ENCODE data around the gene SAMD4A.
"Not testable (repeated sequence)": the region's sequence is repeated elsewhere in the genome, so short reads cannot be mapped to it uniquely, and the experiment has no call there.

SAMD4A gene

DNA sequence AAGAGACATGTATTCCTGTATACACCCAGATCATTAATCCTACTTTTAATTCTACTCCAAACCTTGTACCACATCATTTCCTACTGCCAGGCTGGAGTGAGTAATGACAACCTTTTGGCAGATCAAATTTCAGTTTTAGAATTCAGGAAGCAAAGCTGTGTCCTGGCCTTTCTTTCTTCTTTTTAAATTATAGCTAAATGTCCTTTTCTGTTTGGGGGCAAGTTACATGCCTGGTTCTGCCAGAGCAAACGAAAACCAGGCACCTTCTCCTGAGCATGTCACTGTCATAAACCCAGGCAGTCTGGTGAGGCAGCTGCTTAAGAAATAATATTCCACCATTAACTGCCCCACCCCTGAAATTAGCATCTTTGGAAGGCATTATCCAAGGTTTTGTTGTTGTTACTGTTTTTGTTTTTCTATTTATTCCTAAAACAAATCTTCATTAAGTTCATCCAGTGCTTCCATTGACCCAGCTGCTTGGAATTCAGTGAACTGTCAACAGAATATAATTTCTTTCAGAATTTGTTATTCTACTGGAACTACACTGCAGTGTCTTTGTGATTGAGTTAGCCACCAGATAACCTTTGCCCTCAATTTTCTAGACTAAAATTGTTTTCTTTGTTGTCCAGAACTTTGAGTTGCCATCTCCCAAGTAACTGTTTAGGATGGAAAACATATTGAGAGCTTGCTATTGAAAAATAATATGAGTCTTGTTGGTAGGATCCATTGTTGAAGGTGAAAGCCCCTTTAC, 33.2 kb downstream of the SAMD4A start:
- no peak for DNase-seq (ENCODE audit: low read depth)

DNA sequence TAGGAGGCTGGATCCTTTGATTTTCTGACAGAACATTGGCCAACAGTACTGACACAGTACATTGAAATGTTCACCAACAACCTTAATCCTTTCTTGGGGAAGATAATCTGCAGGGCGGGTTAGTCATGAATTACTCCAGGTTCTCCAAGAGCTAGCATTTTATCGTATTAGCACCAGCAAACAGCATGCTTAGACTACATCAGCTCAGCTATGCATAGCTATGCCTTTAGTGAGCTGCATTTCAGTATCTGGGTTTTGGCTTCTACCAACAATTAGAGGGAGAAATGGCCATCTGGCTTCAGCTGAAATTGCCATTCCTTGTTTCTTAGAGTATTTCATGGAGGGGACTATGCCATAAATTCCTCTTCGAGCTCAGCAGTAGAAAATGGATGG, 33.8 kb downstream of the SAMD4A start:
- no peak for DNase-seq (ENCODE audit: low read depth)

DNA sequence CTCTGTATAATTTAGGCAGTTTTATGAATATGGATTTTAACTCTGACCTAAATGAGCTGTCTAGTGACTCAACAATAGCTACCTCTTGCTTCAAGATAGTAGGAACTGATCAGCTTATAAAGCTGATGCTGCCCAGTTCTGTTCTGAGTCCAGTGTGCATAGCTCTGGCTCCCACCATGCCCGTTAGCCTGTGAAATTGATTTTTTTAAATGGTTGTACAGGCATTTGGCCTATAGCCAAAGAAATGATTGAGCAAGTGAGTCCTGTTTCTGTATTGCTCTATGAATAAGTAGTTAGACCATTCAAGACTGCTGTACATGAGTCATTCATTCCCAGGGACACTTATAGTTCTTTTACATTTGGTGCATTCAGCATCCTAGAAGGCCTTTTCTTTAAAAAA, 36.4 kb downstream of the SAMD4A start:
- no peak for DNase-seq (ENCODE audit: low read depth)

DNA sequence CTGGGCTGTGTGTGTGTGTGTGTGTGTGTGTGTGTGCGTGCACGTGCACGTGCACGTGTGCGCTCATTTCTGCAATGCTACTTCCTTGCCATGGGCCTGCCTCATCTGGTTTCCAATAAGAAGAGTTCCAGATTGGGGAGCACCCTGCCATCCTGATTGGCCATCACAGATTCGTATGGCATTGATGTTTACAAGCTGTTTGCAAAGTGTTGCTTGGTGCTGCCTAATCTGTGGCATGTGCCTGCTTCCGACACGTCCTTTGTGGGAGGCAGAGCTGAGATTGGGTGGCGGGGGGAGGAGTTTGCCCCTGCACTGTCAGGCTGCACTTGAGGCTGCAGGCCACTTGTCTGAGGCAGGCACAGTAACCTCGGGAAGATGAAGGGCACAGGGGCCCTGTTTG, 39.2 kb downstream of the SAMD4A start:
- no peak for DNase-seq (ENCODE audit: low read depth)

DNA sequence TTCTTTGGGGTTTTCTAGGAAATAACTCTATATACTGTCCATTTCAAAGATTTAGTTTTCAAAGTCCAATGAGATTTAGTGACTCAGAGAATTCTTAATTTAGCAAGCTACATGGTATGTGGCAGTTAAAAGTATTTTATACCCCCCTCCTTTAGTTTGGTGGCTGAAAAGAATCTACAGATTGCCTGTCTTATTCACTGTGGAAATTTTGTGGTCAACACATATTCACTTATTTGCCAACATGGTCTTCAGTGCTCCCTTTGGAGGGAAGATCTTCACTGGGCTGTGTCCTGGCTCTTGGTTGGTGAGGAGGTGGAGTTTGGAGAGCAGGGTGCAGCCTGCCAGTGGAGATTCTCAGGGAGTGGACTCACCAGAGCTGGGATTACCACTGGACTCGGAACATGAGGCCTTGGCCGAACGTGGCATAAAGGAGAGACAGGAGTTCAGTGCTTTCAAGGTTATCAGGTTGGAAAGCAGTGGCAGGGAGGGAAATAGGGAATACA, 39.8 kb downstream of the SAMD4A start:
- no peak for DNase-seq (ENCODE audit: low read depth)

DNA sequence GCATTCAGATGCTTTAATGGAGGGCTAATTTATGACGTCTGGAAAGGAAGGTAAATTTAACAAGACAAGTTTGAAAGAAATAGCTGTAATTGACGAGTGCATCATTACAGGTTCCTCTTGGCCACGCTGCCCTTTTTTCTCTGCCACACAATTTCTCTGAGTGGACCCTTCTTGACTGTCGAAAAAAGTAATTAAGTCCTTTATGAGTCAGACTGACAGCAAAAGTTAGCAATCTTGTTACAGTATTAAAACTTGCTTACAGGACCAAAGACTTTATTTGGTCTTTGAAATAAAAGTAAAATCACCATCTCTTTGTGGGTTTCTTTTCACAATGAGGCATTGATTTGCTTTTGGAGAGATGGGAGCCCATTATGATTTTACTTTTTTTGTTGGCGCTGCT, 42.6 kb downstream of the SAMD4A start:
- no peak for DNase-seq (ENCODE audit: low read depth)

DNA sequence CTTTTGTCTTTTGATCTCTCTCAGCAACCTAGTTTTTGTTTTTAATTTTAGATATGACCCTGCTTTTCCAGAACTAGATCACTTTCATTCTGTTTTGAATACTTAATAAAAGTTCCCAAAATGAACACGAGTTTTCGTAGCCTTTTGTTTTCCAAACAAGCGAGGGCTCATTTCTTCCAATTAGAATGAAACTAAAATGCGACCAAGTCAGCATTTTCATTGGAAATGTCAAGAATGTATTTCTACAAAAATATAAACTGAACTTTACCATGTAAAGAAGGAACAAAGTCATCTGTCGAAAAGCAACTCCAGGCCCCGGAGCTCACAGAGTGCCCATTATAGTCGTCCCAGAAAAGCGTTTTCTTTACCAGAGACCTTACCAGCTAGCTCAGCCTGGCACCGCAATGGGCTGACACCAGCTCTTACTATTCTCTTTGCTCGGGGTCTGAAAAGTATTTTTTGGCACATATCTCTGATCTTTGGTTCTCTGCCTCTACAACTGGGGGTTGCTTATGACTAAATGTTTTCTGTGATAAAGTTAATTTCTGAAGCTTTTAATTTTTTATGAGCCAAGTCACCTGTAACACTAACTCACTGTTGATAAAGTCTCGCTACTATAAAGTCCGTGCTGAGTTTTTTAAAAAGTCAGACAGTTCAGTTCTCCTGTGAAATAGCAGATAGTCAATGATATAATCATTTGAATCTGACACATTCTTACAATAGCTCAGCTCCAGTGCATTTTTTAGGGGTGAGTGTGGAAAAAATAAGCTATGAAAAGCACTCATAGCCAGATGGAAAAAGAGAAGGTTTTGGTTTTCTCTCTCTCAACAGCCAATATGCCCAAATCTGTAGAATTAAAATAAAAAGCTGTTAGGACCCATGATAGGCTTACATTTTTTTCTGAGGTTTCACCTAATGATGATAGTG, 43.4 kb downstream of the SAMD4A start:
- no peak for DNase-seq (ENCODE audit: low read depth)

DNA sequence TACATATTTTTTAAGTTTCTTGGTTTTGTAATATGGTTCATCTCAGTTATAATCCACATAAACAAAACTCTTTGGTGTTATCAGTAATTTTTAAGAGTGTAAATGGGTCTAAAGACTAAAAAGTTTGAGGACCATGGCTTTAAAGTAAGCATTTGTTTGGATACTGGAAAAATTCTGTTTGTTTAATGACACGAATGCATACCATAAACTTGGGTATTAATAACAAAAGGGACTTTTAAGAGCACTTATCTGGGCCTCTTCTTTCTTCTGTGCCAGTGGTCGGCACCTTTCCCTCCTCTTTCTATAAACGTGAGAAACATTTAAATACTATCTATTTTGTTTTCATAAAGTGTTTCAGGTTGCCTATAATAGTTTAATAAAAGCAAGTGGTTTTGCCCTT, 47.4 kb downstream of the SAMD4A start:
- no peak for DNase-seq (ENCODE audit: low read depth)

DNA sequence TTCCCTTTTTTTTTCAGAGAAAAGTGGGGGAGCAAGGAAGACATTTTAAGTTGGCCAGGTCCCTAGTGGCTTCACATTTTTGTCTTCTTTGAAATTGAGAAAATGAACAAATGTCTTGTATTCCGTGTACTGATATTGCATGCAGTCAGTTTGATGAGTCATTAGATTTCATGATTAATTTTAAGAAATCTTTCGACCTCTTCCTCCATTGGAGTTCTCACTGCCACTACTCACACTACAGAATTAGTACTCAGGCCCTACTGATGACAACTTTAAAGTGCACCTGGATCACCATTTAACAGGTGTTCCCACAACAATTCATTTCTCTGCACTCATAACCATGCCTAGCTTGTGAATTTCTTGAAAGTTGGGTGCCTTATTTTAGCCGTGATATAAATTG, 50.5 kb downstream of the SAMD4A start:
- no peak for DNase-seq (ENCODE audit: low read depth)

DNA sequence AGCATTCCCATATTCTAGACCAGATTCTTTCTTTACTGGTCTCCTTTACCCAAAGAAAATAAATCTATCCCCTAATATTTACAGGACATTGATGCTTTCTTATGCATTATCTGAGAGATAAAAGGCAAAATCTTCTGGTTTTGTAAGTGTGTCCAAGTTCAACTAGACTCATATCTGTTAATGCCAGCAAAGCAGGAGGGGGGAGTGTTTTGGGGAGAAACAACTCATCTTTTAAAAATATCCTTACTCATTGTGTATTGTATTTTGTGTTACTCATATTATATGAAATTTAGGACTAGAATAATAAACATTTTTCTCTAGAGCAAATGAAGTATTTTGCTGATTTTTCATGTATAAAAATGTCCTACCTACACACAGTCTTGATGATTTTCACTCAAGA, 54.8 kb downstream of the SAMD4A start:
- no peak for DNase-seq (ENCODE audit: low read depth)

DNA sequence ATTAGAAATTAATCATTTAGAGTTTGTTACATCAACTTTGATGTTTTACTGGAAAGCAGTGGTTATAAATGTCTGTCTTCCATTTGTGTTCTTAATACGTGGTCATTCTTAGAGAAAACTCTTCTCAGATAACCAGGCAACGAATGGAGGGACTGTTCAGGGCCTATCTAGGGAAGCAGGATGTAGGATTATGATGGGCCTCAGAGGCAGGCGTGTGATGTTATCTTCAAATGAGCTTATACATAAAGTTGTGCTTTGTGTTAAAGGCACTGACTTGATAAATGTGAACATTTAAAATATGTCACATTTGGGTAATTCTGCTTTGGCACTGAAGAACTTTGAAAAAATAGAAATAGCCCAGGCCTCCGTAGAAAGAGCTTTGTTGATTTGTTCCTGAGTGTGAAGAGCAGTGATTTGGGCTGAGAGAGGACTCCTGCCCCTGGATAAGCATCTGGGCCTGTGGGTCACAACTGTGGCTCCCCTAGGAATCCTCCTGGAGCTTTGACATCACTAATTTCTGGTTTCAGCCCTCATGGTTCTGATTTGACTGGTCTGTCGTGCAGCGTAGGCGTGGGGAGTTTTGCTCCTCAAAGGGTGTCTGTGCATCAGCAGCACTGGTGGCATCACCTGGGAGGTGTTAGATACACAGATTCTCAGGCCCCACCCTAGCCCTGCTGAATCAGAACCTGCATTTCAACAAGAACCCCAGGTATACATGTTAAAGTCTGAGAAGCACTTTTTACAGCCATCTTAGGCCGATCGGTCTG, 55.4 kb downstream of the SAMD4A start:
- DNase-seq (ENCODE audit: low read depth) = no peak

DNA sequence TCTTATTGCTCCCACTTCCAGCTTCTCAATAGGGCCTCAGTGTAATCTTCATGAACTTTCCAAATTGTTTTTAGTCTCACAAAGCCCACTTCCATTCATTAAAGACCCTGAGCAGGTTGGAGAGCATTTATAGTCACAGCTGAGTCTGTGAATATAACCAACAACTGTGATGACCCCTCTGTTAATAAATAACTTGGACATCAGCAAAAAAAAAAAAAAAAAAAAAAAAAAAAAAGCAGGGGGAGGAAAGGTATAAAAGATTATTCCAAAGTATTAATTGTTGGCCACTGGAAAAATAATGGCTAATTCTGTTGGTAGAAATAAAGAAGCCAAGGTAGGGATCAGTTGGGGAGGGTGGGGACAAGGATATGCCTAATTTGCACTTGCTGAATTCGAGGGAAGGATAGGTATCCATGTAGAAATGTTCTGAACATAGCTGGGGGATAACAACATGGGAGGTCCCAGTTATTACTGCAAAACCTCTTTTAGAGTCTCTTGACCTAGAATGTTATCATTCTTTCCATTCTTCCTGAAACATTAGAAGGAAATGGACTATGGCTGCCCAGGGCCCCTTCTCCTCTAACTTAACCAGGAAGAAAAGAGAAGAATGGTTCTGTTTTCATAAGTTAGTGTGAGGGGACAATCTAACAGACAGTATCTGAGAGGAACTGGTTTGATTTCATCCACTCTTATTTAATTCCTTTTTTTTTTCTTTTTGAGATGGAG, 56.5 kb downstream of the SAMD4A start:
- DNase-seq (ENCODE audit: low read depth) = no peak

DNA sequence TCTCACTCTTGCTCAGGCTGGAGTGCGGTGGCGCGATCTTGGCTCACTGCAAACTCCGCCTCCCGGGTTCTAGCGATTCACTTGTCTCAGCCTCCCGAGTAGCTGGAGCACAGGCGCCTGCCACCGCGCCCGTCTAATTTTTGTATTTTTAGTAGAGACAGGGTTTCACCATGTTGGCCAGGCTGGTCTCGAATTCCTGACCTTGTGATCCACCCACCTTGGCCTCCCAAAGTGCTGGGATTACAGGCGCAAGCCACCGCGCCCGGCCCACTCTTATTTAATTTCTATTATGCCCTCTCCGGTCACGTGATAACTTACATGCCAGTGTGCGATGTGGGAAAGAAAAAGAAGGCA, 57.1 kb downstream of the SAMD4A start:
- not testable (repeated sequence) for DNase-seq (ENCODE audit: low read depth)

DNA sequence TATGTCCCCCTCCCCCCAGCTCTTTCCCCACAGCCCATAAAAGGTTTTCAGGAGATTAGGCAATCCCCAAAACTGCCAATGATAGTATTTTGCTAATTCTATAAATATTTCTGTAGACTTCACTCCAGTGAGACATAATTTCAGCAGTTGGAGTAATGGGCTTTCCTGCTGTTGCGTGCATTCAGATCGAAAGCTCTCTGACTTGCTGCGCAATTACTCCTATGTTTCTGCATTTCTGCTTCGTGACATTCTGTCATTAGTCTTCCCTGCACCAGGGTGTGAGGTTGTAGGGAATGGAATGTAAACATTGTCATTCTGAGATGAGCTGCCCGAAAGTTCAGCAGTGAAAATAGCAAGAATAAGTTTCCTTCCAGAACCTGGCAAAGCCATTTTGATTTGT, 58.2 kb downstream of the SAMD4A start:
- DNase-seq (ENCODE audit: low read depth) = no peak

DNA sequence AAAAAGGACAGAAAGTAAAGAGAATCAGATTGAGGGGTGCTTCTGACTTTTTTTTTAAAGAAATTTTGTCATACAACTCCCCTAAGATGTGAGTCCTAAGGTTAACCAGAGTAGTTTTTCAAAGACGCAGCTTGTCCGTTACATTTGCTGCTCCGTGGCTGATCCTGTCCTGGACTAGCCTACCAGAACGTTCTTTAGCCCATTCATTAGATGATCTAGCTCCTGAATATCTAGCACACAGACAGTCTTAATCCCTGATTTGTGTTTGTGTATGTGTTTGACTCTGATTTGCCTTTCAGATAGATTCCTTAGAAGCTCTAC, 60.3 kb downstream of the SAMD4A start:
- DNase-seq (ENCODE audit: low read depth) = no peak

DNA sequence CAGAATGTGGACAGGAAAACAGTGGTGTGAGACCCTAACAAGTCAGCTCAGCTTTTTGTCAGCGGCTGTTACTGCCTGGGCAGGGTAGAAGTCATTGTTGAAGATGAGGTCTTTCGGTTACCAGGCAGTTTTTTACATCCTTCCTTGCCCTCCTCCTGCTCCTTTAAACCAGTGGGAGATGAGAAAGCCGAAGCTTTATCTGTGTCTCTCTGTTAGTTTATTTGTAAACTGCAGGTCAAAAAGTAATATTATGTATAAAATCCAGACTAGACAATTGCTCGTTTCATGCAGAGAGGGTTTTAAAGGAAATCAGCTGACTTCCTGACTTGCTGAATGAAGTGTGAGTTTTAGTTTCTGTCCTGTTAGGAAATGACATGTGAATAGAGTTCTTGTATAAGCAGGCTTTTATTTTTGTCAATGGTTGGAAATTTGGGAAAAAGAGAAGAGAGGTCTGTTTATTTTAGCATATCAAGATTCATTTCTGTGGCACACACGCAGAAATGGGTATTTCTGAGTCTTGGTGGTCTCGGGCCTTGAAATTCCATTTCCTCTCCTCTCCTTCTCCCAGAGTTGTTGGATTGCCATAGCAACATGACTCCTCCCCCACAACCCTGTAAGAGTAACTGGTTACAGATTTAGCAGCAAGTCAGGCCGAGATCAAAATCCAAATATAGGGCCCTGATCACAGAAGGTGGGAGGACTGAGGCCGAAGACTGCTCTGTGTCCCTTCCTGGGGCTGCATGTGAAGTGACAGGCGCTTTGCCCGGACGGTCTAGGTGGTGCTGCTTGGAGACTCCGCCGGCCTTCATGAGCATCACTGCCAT, 60.8 kb downstream of the SAMD4A start:
- DNase-seq (ENCODE audit: low read depth) = no peak

DNA sequence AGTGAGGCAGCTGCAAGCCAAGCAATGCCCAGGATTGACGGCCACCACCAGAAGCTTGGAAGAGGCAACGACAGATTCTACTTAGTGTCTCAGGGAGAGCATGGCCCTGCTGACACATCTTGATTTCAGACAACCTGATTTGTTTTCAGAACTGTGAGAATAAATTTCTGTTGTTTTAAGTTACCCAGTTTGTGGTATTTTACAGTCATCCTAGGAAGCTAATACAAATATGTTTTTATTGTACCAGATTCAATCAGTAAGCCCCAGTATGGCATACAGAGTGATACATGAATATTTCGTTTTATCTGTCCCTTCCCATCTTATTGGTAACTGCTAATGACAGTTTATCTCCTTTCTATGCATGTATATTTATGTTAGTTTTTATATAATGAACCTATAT, 62.3 kb downstream of the SAMD4A start:
- no peak for DNase-seq (ENCODE audit: low read depth)

DNA sequence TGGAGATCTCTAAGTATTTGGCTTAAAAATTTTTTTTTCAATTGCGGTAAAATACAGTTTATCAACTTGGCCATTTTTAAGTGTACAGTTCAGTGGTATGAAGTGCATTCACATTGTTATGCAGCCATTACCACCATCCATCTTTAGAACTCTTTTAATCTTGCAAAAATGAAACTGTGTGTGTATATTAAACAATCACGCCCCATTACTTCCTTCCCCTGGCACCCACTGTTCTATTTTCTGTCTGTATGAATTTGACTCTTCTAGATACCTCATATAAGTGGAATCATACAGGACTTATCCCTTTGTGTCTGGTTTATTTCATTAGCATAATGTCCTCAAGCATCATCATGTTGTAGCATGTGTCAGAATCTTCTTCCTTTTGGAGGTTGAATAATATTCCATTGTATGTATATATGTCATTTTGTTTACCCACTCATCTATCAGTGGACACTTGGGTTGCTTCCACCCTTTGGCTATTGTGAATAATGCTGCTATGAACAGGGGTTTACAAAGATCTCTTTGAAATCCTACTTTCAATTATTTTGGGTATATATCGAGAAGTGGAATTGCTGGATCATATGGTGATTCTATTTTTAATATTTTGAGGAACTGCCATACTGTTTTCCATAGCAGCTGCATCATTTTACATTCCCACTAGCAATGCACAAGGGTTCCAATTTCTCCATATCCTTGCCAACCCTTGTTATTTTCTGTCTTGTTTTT, 62.9 kb downstream of the SAMD4A start:
- DNase-seq (ENCODE audit: low read depth) = no peak

DNA sequence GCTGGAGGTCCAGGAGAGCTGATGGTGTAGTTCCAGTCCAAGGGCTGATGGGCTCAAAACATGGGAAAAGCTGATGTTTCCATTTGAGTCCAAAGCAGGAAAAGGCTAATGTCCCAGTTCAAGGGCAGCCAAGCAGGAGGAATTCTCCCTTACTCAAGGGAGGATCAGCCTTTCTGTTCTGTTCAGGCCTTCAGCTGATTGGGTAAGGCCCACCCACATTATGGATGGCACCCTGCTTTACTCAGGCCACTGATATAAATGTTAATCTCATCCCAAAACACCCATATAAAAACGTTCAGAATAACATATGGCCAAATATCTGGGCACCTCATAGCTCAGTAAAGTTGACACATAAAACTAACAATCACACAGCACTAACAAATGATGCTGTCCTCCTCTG, 64.1 kb downstream of the SAMD4A start:
- DNase-seq (ENCODE audit: low read depth) = no peak

DNA sequence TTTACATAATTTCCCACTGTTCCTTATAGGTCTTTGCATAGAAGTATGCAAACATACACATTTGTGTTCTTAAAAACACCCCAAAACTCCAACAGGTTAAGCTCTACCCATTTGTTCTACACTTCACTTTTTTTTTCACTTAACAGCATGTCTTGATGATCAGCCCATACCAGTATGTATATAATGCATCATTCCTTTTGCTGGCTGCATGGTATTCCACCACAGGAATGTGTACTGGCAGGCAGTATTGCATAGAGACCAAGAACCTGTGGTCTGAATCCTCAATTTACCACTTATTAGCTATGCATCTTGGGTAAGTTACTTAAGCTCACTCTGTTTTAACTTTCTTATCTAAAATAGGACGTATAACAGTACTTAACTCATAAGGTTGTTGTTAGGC, 65.5 kb downstream of the SAMD4A start:
- no peak for DNase-seq (ENCODE audit: low read depth)

DNA sequence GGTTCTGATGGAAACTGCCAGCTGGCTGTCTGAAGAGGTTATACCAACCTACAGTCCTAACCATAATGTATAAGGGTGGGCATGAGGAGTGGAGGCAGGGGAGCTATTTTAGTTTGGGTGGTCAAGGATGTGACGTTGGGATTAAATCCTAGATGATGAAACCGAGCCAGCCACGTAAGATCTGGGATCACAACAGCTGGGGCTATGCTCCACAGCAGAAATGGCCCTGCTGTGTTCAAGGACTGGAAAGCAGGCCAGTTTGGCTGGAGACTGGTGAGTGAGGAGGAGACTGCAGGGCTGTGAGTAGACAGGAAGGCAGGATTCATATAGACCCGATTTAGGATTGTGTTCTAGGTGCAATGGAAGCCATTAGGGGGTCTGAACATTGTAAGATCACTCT, 66.1 kb downstream of the SAMD4A start:
- DNase-seq (ENCODE audit: low read depth) = no peak
